MG63 (cell line): ENCODE data around the gene PCDH8. TPM values are rescaled to one million over a fixed set of nuclear protein-coding genes. Genes with fewer than 3 reads are reported as not detected.

Source experiments
- DNase-seq: peaks from one replicate; pipeline ENCODE4 v3.0.0-alpha.2; 2020
- H3K27me3 ChIP-seq: fragments of 250-450 bp; sonication (Bioruptor Pico); 2 replicates; pipeline ENCODE4 v1.5.1; 2020; ENCODE audit warnings: mild to moderate bottlenecking, moderate library complexity
- H3K36me3 ChIP-seq: fragments of 250-450 bp; sonication (Bioruptor Pico); 2 replicates; pipeline ENCODE4 v1.5.1; 2020; ENCODE audit warnings: mild to moderate bottlenecking, moderate library complexity
- H3K4me3 ChIP-seq: fragments of 250-450 bp; sonication (Bioruptor Pico); 2 replicates; pipeline ENCODE4 v1.5.1; 2020; ENCODE audit warnings: mild to moderate bottlenecking, moderate library complexity
- H3K9me3 ChIP-seq: fragments of 250-450 bp; sonication (Bioruptor Pico); 2 replicates; pipeline ENCODE4 v1.5.1; 2020; ENCODE audit warnings: mild to moderate bottlenecking, moderate library complexity
- total RNA-seq: library from RNA; depleted of rRNA; stranded (reverse); fragments of >200 nt; shearing (Covaris generic); gene quantifications from 2 replicates; pipeline ENCODE4 v1.2.3, GENCODE V29; 2014; ENCODE audit warnings: low replicate concordance

Gene PCDH8
- total RNA-seq, 1 experiment from 2014 or later = not detected

- no peaks in the 10 kb centered on the region for H3K27me3 ChIP-seq
- no peaks in the 10 kb centered on the region for H3K9me3 ChIP-seq
- H3K4me3 ChIP-seq = no peak overlapping the region
- H3K36me3 ChIP-seq = no peaks in the 10 kb centered on the region
- no peak for DNase-seq
Measured at GRCh38 chr13:52864941-52865340, 16.5 kb upstream of the PCDH8 start.

GRCh38 chr13:52862358-52863206 is 14.1 kb upstream of the PCDH8 start:
- DNase-seq = peak; percentile 18

GRCh38 chr13:52852444-52852843 is 4.0 kb upstream of the PCDH8 start:
- H3K4me3 ChIP-seq = no peak overlapping the region
- DNase-seq = no peak

More at GRCh38 chr13:52862358-52863206, 14.1 kb upstream of the PCDH8 start:
- H3K9me3 ChIP-seq = no peaks in the 10 kb centered on the region
- no peaks in the 10 kb centered on the region; the same call in 1 of the 2 replicates for H3K27me3 ChIP-seq
- no peaks in the 10 kb centered on the region for H3K36me3 ChIP-seq
- no peak overlapping the region for H3K4me3 ChIP-seq

GRCh38 chr13:52851137-52851962 is 2.9 kb upstream of the PCDH8 start:
- no peaks in the 10 kb centered on the region for H3K36me3 ChIP-seq
- peak overlapping the region; percentile 54 for H3K4me3 ChIP-seq
- peaks cover 30% of the 10 kb centered on the region for H3K27me3 ChIP-seq
- peak; percentile 41 for DNase-seq
- H3K9me3 ChIP-seq = no peaks in the 10 kb centered on the region

More at GRCh38 chr13:52852444-52852843, 4.0 kb upstream of the PCDH8 start:
- Histone ChIP-seq H3K9me3 (no peaks in the 10 kb centered on the region), H3K36me3 (no peaks in the 10 kb centered on the region), H3K27me3 (peaks cover 30% of the 10 kb centered on the region)

DNA sequence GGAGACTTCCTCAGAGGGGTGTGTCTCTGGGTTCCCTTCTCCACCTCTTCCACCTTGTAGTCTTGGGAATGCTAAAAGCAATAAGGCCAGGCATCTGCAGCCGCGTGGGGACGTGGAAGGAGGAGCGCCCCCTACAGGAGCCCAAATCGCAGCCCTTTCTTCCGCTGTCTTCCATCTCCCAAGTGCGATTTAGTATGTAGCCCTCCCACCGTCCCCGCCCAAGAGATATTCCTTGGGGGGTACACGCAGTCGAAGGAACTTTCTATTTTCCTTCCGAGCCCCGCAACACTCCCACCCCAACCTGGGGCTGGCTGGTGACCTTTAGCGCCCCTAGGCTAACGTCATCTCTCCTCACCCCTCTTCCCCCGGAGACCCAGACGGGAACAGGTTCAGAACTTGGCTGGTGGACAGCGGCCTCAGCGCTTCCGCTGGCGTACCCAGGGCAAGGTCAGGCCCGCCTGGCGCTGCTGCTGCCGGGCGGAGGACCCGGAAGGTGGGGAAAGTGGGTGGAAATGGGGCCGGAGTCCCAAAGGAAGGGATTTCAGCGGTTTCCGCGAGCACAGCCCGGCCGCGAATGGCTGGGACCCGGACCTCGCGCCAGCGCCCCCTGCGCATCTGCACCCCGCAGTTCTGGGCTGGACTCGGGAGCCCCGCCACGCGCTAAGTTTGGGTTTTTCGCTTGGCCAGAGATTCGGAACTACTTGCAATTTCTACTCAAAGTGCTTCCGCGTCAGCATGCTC is 2.1 kb upstream of the PCDH8 start:
- peak; percentile 77 for DNase-seq
- Histone ChIP-seq H3K4me3 (peak overlapping the region; percentile 54), H3K36me3 (no peaks in the 10 kb centered on the region), H3K27me3 (peaks cover 31% of the 10 kb centered on the region), H3K9me3 (no peaks in the 10 kb centered on the region)

- Histone ChIP-seq H3K9me3 (no peaks in the 10 kb centered on the region), H3K27me3 (peaks cover 37% of the 10 kb centered on the region), H3K4me3 (no peak overlapping the region)
Measured at GRCh38 chr13:52850072-52850395, 1.6 kb upstream of the PCDH8 start.

DNA sequence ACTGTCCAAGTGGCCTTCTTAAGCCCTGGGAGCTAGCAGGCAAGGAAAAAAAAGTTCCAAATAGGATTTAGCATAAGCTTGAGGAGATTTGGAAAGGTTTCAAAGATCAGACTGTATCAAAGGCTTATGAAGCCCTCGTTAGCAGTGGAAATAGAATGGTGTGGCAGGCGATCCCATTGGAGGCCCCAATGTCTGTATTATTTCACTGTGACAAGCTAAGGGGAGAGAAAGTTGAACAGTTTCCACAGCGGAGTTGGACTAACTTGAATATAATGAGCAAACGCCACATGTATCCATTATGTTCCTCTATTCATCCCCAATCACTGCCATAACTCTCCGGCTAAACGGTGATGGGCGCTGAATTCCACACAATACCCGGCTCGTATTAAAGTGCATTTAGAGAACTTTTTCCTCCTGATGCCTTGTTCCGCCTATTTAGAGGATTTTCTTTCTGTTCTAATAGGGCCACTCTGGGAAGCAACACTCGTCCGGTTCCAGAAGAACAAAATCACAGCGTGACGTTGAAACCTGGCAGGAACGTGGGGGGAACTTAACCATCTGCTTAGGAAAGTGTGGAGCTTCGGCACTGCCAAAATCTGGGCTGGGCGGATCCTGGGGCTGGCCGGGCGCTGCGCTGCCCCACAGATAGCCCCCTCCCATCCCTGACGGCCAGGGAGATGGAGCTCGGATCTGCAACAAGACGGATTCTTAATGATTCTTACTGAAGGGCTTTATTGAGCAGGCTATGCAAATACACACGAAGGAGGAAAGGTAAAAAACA is 1.0 kb upstream of the PCDH8 start:
- Histone ChIP-seq H3K36me3 (no peaks in the 10 kb centered on the region), H3K4me3 (no peak overlapping the region), H3K9me3 (no peaks in the 10 kb centered on the region), H3K27me3 (peaks cover 38% of the 10 kb centered on the region)
- DNase-seq = no peak

More at GRCh38 chr13:52850072-52850395, 1.6 kb upstream of the PCDH8 start:
- no peak for DNase-seq
- H3K36me3 ChIP-seq = no peaks in the 10 kb centered on the region

- H3K27me3 ChIP-seq = peaks cover 50% of the 10 kb centered on the region
- H3K9me3 ChIP-seq = no peaks in the 10 kb centered on the region
- H3K4me3 ChIP-seq = no peak overlapping the region
- DNase-seq = no peak
- no peaks in the 10 kb centered on the region for H3K36me3 ChIP-seq
Measured at GRCh38 chr13:52847682-52848432, 583 bp downstream of the PCDH8 start.

- Histone ChIP-seq H3K36me3 (no peaks in the 10 kb centered on the region), H3K9me3 (no peaks in the 10 kb centered on the region), H3K27me3 (peaks cover 52% of the 10 kb centered on the region), H3K4me3 (no peak overlapping the region)
- no peak for DNase-seq
Measured at GRCh38 chr13:52847322-52847681, 1.1 kb downstream of the PCDH8 start.

DNA sequence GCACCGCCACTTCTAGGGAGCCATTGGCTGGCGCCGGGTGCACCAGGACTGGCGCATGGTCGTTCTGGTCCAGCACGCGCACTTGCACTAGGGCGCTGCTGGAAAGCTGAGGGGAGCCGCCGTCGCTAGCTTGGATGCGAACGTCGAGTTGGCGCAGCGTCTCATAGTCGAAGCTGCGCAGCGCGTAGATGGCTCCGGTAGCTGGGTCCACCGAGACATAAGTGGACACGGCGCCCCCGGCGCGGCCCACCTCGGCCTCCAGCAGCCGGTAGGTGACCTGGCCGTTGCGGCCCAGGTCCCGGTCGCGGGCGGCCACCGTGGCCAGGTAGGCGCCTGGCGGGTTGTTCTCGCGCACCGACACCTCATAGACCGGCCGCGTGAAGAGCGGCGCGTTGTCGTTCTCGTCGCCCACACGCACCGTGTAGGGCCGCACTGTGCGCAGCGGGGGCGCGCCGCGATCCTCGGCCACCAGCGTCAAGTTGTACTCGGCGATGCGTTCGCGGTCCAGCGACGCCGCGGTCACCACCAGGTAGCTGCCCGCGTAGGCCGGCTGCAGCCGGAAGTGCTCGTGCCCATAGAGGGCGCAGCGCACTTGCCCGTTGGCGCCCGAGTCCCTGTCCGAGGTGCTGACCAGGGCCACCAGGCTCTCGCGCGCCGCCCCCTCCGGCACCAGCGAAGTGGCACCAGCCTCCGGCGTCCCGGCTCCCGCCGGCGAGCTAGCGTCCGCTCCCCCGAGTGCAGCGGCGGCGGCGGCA is 1.7 kb downstream of the PCDH8 start:
- peaks cover 52% of the 10 kb centered on the region for H3K27me3 ChIP-seq
- no peak for DNase-seq
- no peaks in the 10 kb centered on the region for H3K36me3 ChIP-seq
- H3K4me3 ChIP-seq = no peak overlapping the region
- H3K9me3 ChIP-seq = no peaks in the 10 kb centered on the region

- peak; percentile 56 for DNase-seq
- peaks cover 52% of the 10 kb centered on the region for H3K27me3 ChIP-seq
- H3K4me3 ChIP-seq = no peak overlapping the region
- H3K9me3 ChIP-seq = no peaks in the 10 kb centered on the region
- H3K36me3 ChIP-seq = no peaks in the 10 kb centered on the region
Measured at GRCh38 chr13:52845766-52846566, 2.5 kb downstream of the PCDH8 start.

DNA sequence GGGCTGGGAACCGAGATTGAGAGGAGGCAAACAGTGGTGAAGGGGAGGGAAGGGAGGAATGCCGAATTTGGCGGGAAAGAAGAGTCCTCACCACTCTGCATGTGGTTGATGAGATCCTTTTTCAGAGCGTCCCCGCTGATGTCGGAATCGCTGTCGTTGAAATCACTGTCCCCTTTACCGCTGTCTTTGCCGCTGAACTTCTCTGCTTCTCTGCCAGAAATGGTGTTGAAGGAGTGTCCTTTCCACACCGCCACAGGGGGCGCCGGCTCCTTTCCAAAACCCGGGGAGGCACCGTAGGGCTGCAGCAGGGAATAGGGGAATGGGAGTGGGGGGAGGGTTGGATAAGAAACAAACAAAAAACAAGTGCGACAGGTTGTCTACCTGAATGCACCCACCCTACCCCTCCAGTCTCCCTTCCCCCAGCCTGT is 3.1 kb downstream of the PCDH8 start:
- Histone ChIP-seq H3K36me3 (no peaks in the 10 kb centered on the region), H3K9me3 (no peaks in the 10 kb centered on the region), H3K27me3 (peaks cover 52% of the 10 kb centered on the region), H3K4me3 (no peak overlapping the region)
- no peak for DNase-seq

DNA sequence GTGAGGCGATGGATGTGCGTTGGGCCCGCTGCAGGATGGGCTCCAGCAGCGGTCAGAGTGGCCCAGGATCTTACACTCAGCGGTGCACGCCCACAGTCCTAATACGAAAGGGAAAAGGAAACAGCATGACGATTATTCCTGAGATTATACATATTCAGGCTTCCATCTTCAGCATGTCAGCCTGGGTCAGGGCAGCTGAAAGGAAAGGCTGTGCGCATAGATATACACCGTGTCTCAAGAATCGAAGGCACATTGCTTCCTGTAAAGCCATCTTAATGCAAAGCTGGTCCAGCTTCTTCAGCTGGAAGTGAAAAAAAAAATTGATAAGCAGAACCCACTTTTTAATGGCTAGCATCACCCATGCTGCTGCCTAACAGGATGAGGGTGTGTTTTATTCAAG is 3.6 kb downstream of the PCDH8 start:
- no peak for DNase-seq
- H3K27me3 ChIP-seq = peaks cover 47% of the 10 kb centered on the region
- no peak overlapping the region for H3K4me3 ChIP-seq
- H3K9me3 ChIP-seq = no peaks in the 10 kb centered on the region
- no peaks in the 10 kb centered on the region for H3K36me3 ChIP-seq

- peaks cover 32% of the 10 kb centered on the region for H3K27me3 ChIP-seq
- no peak for DNase-seq
- no peak overlapping the region for H3K4me3 ChIP-seq
Measured at GRCh38 chr13:52842441-52842840, 6.0 kb downstream of the PCDH8 start.

More at GRCh38 chr13:52842441-52842840, 6.0 kb downstream of the PCDH8 start:
- H3K36me3 ChIP-seq = no peaks in the 10 kb centered on the region
- no peaks in the 10 kb centered on the region for H3K9me3 ChIP-seq
